HG02642 (cell line): ENCODE results near the gene PPP3R1.
A peak's percentile ranks its signal among the peaks of the same experiment; 100 is the strongest.

Source experiments
- ATAC-seq: cut with Tn5 transposase; IDR thresholded peaks from one replicate; pipeline ENCODE4 v1.9.1; 2021; ENCODE audit warnings: mild to moderate bottlenecking; ENCODE audit not compliant: unreplicated experiment, poor library complexity

PPP3R1 gene

GRCh38 chr2:68263632-68264031, 11.3 kb upstream of the PPP3R1 start:
- ATAC-seq, result no peak

DNA sequence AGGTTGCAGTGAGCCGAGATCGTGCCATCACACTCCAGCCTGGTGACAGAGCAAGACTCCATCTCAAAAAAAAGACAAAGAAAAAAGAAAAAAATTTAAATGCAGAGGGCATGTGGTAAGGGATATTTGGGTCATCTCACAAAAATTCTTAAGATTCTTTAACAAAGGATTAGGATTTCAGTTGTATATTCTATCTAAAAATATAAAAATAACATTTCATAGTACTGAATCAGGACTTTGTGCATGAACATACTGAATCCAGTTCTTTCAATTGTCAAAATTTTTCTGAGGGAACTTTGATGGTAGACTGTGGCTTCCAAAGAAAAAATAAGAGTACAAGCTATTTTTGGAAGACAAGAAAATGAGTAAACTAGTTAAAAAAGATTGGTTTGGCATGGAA, 6.5 kb upstream of the PPP3R1 start:
- ATAC-seq, result no peak

DNA sequence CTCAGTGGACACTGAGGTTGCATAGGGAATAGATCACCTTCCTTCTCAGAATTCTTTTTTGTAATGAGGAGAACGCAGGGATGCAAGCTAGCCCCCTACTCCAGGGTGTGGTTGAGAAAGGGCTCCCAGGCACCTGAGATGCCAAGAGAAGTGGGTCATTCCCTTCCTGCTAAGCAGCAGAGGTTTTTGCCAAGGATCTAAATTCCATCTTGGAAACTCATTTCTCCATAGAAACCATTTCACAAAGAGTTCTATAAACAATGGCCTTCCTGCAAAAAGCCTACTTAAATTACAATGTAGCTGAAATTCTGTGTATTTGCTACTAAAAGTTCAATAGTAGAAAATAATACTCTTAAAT, 3.7 kb upstream of the PPP3R1 start:
- ATAC-seq, result no peak

- no peak for ATAC-seq
These were observed 1.1 kb upstream of the PPP3R1 start for GRCh38 chr2:68253219-68254068.

DNA sequence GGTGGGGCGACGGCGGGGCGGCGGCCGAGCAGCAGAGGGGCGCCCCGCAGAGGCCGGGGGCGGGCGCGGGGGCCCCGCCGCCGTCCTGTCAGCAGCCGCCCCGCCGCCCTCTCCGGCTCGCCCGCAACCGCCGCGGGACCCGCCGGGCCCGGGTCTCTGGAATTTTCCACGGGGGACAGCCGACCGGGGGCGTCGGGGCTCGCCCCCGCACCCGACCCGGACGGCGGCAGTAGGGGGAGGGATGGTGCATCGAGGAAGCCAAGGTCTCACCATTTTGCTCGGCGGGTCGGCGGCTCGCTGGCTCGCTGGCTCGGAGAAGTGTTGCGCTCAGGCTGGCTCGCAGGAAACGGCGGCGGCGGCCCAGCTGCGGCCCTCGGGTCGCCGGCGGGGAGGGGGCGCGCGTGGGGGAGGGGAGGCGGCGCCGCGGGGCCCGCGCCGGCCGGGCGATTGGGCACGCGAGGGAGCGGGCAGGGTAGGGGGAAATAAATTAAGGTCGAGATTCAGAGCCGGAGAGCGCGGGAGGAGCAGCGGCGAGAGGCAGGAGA, 405 bp downstream of the PPP3R1 start:
- ATAC-seq, result peak; percentile 17

- ATAC-seq, result peak; percentile 46
These were observed 1.0 kb downstream of the PPP3R1 start for GRCh38 chr2:68251187-68251854.

GRCh38 chr2:68250652-68251186, 1.6 kb downstream of the PPP3R1 start:
- ATAC-seq, result no peak

DNA sequence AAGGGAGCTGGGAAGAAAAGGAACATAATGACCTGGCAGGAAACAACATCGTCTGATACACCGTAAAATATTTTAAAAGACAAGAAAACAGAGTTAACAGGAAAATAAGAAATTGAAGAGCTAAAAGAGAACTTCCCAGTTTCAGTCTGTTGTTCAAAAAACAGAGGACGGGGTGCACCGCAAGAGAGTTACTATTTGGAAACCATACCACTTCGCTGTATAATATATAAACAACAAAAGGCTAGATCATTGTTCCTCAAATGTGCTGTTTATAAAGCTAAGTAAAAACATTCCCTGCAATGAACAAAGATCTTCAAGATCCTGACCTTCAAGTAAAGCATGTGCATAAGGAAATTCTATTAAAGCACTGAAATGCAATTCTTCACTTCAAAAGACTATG, 2.1 kb downstream of the PPP3R1 start:
- no peak for ATAC-seq

- no peak for ATAC-seq
These were observed 3.5 kb downstream of the PPP3R1 start for GRCh38 chr2:68248806-68249205.

- ATAC-seq, result no peak
These were observed 4.0 kb downstream of the PPP3R1 start for GRCh38 chr2:68248361-68248760.

DNA sequence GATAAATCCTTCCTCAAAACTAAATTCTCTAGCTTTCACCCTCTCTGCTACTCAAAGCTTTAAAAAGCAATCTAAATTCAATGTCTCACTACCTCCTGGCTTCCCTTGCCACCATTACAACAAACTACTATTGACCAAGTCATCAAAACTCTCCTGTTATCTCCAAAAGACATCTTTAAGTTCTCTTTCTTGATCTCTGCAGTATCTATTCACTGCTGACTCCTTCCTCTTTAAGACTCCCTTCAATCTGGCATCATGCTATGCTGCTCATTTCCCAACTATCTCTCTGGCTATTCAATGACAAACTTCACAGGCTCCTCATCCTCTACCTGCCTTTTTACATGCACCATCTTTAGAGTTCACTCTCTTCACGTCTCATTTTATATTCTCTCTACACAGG, 5.9 kb downstream of the PPP3R1 start:
- ATAC-seq, result no peak

GRCh38 chr2:68245672-68246071, 6.7 kb downstream of the PPP3R1 start:
- no peak for ATAC-seq

- no peak for ATAC-seq
These were observed 7.3 kb downstream of the PPP3R1 start for GRCh38 chr2:68245066-68245465.

DNA sequence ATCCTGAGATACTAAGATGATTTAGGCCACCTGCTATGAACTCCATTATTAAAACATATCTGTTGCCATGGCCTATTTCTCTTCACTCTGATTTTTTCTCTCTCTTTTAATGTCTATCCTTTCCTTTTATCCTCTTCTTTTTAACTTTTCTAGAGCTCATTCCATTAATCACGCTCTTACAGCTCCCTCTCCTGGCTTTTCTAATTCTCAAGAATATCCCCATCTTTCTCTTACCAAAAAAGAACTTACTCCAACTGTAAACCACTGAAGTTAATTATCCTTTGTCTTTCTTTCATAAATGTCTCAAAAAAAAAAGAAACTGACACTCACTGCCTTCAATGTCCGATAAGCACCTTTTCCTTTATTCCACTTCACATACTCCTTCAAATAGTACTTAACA, 7.9 kb downstream of the PPP3R1 start:
- no peak for ATAC-seq

GRCh38 chr2:68241732-68242131, 10.6 kb downstream of the PPP3R1 start:
- ATAC-seq, result no peak

DNA sequence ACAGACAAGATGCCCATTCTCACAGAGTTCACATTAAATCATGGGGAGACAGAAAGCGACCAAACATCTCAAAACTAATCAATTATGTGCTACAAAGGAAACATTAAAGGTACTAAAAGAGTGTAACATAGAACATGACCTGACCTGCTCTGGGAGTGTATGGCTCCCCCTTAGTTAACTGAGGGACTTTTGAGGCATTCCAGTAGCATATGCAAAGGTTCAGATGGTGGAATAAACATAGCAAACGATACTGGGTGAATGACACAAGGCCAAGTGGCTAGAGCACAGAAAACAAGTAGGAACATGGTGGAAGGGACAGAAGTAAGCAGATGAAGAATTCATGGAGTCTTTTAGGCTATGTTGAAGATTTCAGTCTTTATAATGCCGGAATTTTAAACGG, 11.9 kb downstream of the PPP3R1 start:
- no peak for ATAC-seq

DNA sequence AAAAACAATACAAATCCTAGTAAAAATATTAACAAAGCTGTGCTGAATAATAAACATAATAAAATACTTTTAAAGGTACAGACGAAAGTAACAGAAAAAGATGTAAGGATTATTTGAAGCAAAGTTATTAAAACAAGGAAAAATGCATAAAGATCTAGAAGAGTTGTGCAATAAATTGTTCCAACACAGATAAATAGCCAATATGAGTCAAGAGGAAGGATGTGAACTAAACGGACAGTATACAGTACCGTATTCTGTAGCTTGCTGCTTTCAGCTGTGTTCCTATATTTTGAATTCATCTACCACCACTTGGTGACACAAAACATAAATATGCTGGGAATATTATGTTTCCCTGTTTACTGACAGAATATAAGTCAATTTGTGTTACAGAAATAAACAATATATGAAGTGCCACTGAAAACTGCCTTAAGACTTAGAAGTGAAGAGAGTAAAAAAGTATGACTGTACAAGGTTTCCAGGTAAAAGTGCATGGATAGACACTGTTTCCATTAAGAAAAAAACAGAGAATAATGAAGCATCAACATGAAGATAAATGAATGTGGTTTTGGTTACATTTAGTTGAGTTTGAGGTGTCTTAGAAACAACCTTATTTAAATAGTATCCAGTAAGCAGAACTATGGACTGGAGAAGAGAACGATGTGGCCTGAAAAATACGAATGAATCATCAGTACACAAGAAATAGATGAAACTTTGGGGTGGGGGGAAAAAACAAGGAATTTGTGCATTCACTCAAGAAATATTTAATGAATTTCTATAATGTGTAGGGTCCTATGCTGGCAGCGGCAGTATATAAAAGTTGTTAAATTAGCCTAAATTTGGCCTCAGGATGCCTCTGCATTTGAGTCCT, 13.1 kb downstream of the PPP3R1 start:
- ATAC-seq, result no peak

DNA sequence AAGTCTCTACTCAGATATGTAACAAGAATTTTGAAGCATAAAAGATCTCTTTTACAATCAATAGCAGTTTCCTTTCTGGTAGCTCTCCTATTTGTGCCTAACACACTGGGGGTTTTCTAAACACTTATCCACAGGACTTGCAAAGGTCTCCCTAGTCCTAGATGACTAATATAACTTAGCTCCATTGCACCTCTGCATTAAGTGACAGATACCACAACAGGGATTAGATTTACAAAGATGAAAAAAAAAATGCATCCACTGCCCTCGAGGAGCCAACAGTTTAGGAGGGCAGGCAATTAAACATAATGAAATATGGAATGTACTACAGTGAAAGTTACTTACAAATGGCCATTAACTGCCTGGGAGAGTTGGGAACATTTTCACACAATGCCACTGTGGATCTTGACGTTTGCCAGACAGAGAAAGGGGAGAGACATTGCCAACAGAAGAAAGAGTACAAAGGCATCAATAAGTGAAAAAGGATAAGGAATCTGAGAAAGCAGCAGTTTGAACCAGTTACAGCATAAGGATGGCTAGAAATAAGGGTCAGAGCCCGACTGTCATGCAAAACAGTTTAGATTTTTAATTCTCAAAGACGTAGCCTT, 14.3 kb downstream of the PPP3R1 start:
- no peak for ATAC-seq

DNA sequence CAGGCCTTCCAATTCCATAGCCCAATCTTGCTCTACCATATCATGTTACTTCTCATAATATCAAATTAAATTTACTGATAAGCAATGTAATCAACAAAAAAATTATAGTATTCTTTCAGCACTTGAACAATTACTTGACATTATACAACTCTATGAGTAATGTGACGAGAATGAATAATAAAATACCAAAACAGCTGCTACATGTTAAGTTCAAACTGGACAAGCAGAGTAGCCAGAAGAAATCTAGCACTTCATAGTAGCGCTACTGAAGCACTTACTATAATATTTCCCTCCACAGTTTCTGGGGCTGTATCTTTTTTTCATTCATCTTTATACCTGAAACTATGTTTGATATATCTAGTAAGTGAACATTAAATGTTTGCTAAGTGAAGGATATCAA, 14.9 kb downstream of the PPP3R1 start:
- no peak for ATAC-seq

DNA sequence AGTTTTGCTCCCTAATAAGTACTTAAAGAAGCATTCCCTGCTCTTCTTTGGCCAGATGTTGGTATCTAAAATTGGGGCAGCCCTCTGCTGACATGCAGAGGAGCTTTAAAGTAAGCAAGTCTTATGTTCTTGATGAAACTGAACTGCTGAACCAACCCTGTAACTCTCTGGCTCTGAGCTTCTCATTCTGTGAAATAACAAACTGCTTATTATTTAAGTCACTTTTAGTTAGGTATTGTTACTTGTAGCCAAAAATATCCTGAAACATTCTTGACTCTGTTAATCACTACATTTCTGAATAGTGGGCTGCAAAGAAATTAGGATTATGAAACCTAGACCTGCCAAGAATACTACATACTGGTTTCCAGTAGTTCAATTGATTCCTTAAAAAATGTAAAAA, 15.5 kb downstream of the PPP3R1 start:
- no peak for ATAC-seq
